EH (cell line): ENCODE data around the gene PARVB.

Source experiments
- DNase-seq: peaks from one replicate; pipeline ENCODE4 v3.0.0-alpha.2; 2015; ENCODE audit warnings: low read depth

PARVB gene

DNA sequence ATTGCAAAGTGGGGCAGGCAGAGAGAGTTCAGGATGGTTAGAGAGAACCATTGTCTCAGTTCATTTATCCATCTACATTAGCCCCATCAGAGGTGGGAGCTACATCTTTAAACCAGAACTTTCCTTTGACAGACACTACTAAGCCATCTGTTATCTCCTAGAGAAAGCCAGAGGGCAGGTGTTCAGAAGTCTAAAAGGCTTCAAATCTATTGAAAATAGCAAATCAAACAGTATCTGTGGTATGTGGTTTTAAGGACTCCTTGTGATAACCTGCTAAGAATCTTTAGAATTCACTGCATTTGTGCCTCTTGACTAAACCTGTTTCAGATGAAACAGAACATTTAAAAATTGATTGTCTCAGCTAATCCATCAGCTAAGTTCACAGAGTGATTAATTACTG lies 112.7 kb downstream of the PARVB start:
- no peak for DNase-seq

DNA sequence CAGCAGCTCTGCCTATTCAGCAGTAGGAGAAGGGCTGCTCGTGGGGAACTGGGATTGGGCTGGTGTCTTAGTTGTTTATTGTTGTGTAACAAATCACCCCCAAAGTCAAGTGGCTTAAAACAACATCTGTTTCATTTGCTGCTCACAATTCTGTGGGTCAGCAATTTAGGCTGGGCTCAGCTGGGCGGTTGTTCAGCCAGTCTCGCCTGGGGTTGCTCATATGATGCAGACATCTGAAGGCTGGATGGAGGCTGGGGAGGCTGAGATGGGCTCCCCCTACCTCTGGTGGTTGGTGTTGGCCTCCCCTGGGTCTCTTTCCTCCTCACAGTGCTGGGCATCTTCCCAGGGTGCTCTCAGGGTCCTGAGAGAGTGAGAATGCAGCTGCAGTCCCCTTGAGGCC lies 113.3 kb downstream of the PARVB start:
- DNase-seq: no peak

DNA sequence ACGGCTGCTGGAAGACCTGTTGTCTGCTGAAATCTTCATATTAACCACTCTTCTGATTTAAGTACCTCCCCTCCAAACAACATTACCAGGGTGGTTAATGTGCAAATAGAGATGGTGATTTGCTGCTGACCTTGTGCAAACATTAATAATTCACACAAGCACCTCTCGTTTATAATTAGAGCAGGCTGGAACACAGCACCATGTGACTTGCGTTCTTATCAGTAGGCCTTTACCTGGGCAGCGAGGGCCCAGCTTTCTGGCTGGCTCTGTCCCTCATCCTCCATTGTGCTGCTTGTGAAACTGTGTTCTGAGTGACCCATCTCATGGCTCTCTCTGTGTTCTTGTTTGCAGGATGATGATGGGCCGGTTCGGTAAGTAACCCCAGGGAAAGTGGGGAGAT lies 115.7 kb downstream of the PARVB start:
- no peak for DNase-seq

DNA sequence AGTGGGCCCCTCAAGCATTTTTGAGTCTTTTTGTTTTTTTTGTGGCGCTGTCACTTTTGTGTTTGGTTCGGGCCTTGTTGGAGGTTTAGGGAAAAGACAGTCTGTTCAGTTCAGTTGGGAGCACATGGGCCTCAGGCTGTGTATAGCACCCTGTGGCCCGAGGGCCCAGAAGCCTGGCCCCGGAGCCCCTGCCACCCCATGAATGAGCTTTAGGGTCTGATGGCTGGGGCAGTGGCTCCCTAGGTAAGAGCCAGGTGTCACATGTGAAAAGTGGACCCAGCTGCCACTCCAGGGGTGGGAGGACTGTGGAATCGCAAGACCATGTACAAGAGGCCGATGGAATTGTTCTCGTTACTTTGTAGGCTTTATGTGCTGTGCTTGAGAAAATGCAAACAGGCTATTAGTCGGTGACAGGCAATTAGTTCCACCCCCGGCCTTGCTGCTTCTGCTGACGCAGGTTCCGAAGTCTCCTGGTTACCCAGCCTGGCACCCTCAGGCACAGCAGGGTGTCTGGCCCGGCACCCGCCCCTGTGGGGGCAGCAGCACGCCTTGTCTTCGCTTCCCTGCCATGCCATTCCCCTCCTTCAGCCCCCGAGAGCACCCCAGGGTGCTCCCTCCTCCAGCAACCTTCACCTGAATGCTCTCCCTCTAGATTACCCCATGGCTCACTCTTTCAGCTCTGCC lies 118.5 kb downstream of the PARVB start:
- DNase-seq: no peak

DNA sequence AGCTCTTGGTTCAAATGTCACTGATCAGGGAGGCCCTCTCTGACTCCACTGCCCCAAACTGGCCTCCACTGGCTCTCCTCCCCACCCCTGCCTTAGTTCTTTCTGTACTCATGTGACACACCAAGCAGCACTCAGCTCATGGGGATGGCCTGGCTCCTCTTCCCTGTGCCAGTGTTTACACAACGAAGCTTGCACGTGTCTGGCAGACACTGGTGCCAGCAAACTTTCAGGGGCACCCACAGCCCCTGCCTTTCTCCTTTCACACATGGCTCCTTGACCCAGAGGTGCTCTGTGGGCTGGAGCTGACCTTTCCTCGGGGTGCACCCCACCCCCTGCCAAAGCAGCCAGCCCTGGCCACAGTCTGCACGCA lies 119.0 kb downstream of the PARVB start:
- DNase-seq: no peak

DNA sequence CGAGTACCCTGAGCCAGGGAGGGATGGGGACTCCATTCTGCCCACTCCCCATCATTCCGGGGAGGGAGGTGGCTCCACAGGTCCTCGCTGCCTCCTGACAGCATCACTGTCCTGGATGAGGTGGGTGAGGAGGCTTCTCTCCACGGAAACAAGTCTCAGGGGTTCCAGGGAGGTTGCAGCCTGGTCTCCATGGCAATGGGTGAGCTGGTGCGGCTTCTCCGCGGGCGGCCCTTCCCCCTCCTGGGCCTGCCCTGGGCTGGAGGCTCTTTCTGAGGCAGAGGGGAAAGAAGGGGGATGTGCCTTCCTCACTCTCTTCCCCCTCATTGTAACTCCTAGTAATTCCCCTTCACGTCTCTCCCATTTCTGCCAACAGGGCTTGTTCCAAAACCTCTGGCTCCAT lies 119.5 kb downstream of the PARVB start:
- DNase-seq: no peak

DNA sequence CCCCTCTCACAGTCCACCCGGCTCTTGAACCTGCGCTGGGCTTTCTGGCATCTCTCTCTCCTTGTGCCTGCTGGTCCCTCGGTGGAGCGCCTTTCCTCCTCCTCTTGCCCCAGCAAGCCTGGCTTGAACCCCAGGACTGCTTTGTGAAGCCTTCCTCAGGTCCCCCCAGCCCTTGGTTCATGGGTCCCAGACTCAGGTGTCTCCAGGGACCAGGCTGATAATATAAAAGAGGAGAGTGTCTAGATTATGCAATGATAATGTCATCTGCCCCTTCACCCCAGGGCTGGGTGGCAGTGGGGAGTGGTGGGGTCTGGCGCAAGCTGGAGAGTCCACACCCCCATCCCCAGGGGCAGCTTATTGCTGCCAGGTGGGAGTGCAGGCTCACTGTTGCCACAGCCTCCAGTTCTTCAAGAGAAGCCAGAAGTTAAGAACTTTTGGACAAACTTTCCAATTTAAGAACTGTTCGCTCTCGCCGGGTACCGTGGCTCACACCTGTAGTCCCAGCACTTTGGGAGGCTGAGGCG lies 120.0 kb downstream of the PARVB start:
- DNase-seq: no peak

DNA sequence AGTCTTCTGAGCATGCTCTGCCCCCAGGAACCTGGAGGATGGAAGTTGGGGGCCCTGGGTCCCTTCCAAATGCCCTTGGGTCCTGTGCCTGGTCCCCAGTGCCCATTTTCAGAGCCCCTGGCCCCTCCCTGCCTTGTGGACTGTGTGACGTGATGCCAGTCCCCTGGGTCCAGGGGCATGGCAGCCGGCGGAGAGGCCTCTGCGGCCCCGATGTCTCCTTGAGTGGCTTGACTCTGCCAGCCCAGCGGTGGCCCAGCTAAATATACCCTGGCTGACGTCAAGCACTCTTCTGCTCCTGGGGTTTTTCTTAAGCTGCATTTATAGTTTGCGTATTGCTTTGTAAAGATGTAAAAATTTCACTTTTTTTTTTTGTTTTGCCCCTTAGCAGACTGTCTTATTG lies 121.4 kb downstream of the PARVB start:
- DNase-seq: no peak

DNA sequence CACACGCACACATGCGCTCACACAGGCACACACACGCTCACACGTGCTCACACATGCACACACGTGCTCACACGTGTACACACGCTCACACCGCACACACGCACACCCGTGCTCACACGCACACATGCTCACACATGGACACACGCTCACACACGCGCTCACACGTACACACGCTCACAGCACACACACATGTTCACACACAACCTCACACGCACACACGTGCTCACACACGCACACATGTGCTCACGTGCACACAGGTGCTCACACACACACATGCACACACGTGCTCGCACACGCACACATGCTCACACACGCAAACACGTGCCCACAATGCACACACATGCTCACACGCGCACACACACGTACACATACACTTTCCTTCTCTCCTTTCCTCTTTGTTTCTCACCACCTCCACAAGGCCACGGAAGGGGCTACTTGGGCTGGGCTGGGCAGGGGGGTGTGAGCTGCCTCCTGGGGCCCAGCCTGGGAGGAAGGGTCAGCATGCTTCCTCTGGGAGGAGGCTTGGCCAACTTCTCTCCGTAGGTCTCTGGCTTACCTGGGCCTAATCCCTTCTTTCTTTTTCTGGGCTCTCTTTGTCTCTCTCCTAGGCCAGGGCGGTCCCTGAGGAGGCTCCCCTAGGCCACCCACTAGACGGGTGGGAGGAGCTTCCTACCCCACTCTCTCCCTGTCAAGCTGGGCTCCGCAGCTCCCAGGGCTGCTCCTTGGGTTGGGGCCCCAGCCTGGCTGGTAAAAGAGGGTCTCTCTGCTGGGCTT lies 122.2 kb downstream of the PARVB start:
- DNase-seq: no peak

DNA sequence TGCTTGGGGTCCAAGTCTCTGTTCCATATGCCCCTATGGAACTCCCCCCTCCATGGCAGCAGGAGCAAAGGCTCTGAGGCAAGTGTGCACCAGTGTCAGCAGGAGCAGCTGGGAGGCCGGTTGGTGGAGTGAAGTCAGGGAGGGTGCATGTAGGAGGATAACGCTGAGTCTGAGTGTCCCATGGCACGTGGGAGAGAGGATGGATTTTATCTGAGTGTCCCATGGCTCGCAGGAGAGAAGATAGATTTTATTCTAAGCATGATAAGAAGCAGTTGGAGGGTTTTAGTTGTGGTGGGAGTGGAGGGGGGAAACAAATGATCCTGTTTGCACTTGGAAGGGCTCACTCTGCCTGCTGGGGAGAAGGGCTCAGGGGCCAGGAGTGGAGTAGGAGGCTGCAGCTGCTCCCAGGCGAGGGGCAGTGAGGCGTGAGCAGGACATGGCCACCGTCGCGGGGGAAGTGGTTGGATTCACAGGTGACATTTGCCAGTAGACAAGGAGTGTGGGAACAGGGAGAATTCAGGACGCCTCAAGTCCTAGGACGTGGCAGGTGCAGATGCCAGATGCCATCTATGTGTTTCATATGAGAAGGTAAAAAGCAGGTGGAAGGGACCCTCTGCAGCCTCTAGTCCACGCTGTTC lies 123.0 kb downstream of the PARVB start:
- DNase-seq: no peak

DNA sequence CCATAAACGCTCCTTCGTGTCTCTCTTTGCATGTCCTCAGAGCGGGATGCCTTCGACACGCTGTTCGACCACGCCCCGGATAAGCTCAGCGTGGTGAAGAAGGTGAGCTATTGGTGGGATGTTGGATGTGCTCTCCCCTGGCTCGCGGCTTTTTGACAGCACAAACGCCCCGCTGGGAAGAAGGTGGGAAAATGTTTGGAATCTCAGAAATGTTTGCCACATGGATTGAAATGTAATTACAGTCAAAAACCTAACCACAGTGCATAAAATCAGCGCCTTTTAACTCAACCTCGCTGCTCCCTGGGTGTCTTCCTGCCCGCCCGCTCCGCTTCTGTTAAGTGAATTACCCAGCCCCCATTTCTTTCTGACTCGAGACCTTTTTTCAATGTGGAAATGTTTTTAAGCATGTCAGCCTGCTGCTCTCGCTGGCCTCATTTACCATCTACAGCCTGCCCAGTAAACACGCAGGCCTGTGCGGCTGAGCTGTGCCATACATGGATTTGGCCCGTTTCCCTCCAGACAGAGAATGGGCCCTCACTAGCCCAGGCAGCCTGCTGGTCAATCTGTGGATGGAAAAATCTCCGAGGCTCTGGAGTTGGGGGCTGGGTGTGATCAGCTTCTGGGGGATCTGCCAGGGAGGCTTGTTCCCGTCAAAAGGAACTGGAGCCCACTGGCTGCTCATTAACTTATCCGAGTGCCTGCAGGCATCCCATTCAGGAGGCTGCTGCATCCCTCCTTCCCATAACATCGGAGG lies 123.9 kb downstream of the PARVB start:
- DNase-seq: peak; percentile 62

DNA sequence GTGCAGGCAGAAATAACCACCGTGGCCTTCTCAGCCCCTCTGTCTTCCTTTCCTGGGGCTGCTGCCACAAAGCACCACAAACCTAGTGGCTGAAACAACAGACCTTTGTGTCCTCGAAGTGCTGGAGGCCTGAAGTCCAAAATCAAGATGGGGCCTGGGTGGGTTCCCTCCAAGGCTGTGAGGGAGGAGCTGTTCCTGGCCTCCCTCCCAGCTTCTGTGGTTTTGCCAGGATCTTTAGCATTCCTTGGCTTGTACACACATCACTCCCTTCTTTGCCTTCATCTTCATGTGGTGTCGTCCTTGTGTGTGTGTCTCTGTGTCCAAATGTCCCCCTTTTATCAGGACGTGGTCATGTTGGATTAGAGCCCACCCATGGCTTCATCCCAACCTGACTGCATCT lies 127.6 kb downstream of the PARVB start:
- peak; percentile 88 for DNase-seq

DNA sequence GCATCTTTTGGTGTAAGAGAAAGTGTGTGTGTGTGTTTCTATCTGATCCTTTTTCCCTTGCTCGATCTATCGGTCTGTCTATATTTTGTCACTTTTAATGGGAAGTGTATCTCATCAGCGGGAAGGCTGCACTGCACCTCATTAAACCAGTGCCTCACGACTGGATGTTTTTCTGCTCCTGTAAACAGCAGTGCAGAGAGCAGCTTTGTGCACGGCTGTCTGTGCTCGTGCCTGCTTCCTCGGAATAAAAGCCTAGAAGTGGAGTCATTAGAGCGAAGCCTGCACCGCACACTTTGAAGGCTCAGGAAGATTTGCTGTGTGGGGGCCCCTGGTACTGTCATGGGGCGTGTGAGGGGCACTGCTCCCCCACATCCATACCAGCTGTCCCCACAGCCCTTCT lies 129.6 kb downstream of the PARVB start:
- no peak for DNase-seq

DNA sequence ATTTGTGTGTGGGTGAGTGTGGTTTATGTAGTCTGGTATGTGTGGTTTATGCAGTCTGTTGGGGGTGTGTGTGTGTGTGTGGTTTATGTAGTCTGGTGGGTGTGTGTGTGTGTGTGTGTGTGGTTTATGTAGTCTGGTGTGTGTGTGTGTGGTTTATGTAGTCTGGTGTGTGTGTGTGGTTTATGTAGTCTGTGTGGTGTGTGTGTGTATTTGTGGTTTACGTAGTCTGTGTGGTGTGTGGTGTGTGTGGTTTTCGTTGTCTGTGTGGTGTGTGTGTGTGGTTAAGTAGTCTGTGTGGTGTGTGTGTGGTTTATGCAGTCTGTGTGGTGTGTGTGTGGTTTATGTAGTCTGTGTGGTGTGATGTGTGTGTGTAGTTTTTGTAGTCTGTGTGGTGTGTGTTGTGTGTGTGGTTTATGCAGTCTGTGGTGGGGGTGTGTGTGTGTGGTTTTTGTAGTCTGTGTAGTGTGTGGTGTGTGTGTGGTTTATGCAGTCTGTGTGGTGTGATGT lies 130.4 kb downstream of the PARVB start:
- peak; percentile 18 for DNase-seq

DNA sequence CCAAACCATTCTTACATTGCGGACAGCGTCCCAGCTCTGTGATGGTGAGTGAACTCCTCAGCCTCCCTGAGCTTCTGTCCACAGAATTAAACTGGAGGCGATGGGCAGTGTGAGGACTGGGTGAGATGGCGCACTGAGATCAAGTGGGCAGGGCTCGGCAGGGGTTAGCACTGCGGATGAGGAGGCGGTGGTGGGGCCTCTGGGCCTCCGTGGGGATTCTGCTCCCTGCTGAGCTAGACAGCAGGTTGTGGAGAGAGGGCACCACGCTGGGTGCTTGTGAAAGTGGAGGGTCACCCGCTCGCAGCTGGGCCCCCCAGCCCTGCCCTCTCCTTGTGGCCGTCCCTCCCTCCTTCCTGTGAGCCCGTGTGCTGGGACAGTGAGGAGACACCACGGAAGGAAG lies 131.0 kb downstream of the PARVB start:
- DNase-seq: no peak

DNA sequence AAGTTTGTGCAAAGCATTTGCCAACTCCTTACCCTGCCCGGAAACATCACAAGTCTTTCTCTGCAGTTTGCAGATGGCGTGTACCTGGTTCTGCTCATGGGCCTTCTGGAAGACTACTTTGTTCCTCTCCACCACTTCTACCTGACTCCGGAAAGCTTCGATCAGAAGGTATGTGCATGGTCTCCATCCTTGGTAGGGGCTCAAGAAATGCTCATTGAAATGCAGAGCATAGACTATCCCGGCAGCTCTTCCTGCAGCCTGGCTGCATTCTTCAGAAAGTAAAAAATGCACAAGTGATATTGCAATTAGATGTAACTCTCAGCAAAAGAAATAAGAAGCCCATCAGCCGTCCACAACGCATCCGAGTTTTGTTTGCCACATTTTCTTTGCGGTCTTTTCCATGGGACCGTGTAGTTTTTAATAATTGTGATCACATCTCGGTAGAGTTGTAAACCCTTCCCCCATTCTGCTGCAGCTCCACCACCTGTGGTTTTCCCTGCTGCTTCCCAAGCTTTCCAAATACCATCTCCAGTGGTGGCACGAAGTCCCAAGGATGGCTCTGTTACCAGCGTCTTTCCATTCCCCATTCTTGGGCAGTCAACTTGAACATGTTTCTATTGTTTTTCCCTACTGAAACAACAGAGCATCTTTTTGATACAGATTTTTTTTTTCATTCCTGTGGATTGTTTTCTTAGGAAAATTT lies 134.0 kb downstream of the PARVB start:
- DNase-seq: no peak

DNA sequence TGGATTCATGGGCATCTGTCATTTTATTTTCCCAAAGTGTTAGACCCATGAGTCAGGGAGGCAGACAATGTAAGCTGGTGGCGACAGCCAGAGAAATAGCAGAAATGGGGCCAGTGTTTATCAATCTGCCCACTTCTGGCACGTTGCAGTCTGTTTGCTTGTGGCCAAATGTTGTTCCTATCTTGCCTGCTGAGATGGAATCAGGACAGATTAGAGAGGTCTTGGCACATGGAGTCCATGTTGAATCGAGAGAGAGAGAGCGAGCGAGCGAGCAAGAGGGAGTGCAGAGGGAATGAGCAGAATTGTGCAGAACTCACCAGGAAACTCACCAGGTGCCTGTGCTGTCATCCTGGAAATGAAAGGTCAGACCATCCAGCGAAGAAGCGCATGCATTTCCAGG lies 134.7 kb downstream of the PARVB start:
- no peak for DNase-seq

DNA sequence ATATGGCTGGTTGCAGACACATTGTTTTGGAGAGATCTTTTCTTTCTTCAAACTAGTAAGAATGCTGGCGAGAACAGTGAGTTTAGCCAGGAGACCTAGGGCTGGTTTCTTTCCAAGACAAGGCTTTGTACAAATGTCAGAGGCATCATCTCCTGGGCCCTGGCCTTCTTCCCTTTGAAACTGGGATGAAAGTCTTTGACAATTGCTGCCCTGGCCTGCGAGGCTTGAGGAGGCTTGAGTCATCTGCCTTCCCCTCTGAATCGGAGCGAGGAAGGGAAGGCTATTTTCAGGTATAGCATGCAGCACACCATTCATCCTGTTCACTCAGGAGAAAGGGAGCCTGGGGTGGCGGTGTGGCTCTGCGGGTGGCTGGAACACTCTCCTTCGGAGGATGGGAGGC lies 135.1 kb downstream of the PARVB start:
- no peak for DNase-seq

DNA sequence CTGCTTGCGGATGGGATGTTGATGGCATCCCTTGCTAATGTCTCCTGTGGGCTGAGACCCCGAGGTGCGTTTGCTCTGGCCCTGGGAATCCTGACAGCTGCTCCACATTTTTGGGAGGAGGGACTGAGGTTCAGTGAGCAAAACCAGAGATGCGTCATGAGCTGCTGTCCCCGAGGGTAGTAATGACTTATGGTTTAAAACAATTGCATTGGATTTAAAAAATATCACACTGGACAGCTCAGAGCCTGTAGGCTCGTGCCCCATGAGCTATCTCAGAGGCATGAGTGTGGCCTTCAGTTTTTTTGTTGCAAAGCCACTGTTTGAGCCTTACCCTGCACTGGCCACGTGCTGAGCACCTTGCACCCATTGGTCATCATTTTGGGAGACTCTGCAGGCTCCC lies 135.7 kb downstream of the PARVB start:
- peak; percentile 59 for DNase-seq

DNA sequence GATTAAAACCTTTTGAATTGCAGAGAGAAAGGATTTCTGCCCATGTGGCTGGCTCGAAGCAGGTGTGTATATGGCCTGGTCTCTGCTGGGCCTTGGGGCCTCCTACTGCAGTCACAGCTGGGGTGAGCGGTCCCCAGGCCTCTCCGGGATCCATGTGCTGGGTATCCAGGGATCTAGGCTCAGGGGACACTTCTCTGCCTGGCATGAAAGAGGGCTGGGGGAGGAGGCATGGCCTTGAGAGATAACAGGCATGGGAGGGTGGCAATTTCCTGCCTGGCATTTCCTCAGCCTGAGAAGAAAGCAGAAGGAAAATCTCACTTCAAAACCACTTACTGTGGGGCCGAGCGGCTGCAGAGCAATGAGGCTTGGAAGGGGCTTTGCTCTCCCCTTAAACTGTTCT lies 136.3 kb downstream of the PARVB start:
- DNase-seq: no peak

DNA sequence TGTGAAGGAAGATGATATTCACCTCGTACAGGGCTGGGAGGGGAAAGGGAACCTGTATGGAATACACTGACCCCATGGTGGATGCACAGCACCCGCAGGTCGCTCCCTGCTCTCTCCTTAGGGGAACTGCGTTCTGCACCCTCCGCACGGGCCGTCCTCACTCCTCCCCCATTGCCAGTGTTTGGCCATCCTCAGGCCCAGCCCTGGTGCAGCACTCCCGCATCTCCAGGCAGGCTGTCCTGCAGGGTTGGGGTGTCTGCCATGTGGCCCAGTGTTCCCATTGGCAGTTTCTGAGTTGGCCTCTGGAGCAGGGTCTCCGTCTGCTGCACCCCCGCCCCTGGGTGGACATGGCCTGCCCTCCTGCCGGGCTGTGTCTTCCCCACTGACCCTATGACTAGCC lies 137.6 kb downstream of the PARVB start:
- no peak for DNase-seq

DNA sequence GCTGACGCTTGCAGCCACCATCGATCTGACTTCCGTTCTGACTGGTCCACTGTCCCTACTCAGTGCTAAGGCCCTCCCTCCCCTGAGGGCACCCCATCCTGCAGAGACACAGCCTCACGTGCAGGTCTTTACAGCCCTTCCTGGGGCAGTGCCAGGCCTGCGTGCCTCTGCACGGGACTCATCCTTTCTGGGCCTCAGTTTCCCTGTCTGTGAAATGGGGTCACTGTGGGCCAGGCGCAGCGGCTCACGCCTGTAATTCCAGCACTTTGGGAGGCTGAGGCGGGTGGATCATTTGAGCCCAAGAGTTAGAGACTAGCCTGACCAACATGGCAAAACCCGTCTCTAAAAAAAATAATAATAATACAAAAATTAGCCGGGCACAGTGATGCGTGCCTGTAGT lies 138.9 kb downstream of the PARVB start:
- no peak for DNase-seq
